ENCODE results near the gene TMEM35B. TPM values are rescaled to one million over a fixed set of nuclear protein-coding genes. Genes with fewer than 3 reads are reported as not detected.
A peak's percentile ranks its signal among the peaks of the same experiment; 100 is the strongest.

TMEM35B gene
- total RNA-seq, 1 donor from 2014 or later = 22.8 TPM

- Mint-ChIP-seq H3K4me1 (ENCODE audit: unreplicated experiment) (peaks cover 21% of the 10 kb centered on the region), H3K27me3 (ENCODE audit: unreplicated experiment) (no peaks in the 10 kb centered on the region), H3K4me3 (ENCODE audit: unreplicated experiment) (peak overlapping the region; percentile 94), H3K27ac (ENCODE audit: unreplicated experiment) (peak overlapping the region; percentile 94), H3K9me3 (ENCODE audit: unreplicated experiment) (no peaks in the 10 kb centered on the region), H3K36me3 (ENCODE audit: unreplicated experiment) (peaks cover 15% of the 10 kb centered on the region)
- TF ChIP-seq CTCF (IDR thresholded peaks at IDR 0.05) = no peak
- no peak for DNase-seq (ENCODE audit: extremely low spot score, unreplicated experiment)
Observed at GRCh38 chr1:34983700-34984355, 1.3 kb downstream of the TMEM35B start.

- DNase-seq (ENCODE audit: extremely low spot score, unreplicated experiment) = no peak
- Mint-ChIP-seq H3K4me3 (ENCODE audit: unreplicated experiment) (peak overlapping the region; percentile 26), H3K27me3 (ENCODE audit: unreplicated experiment) (no peaks in the 10 kb centered on the region)
Observed at GRCh38 chr1:34982820-34983376, 2.2 kb downstream of the TMEM35B start.

GRCh38 chr1:34980715-34981114, 4.4 kb downstream of the TMEM35B start:
- H3K9me3 Mint-ChIP-seq (ENCODE audit: unreplicated experiment) = no peaks in the 10 kb centered on the region
- H3K27me3 Mint-ChIP-seq (ENCODE audit: unreplicated experiment) = no peaks in the 10 kb centered on the region
- no peak overlapping the region for H3K27ac Mint-ChIP-seq (ENCODE audit: unreplicated experiment)
- TF ChIP-seq CTCF (IDR thresholded peaks at IDR 0.05) = no peak
- H3K4me3 Mint-ChIP-seq (ENCODE audit: unreplicated experiment) = no peak overlapping the region
- peaks cover 17% of the 10 kb centered on the region for H3K4me1 Mint-ChIP-seq (ENCODE audit: unreplicated experiment)
- DNase-seq (ENCODE audit: extremely low spot score, unreplicated experiment) = no peak
- H3K36me3 Mint-ChIP-seq (ENCODE audit: unreplicated experiment) = peaks cover 11% of the 10 kb centered on the region

More at GRCh38 chr1:34982820-34983376, 2.2 kb downstream of the TMEM35B start:
- H3K36me3 Mint-ChIP-seq (ENCODE audit: unreplicated experiment) = peaks cover 11% of the 10 kb centered on the region
- H3K4me1 Mint-ChIP-seq (ENCODE audit: unreplicated experiment) = peaks cover 21% of the 10 kb centered on the region
- TF ChIP-seq CTCF (IDR thresholded peaks at IDR 0.05) = no peak
- no peak overlapping the region for H3K27ac Mint-ChIP-seq (ENCODE audit: unreplicated experiment)
- no peaks in the 10 kb centered on the region for H3K9me3 Mint-ChIP-seq (ENCODE audit: unreplicated experiment)

GRCh38 chr1:34978921-34979320, 6.2 kb downstream of the TMEM35B start:
- Mint-ChIP-seq H3K36me3 (ENCODE audit: unreplicated experiment) (peaks cover 11% of the 10 kb centered on the region), H3K27me3 (ENCODE audit: unreplicated experiment) (no peaks in the 10 kb centered on the region), H3K9me3 (ENCODE audit: unreplicated experiment) (no peaks in the 10 kb centered on the region), H3K4me3 (ENCODE audit: unreplicated experiment) (no peak overlapping the region), H3K4me1 (ENCODE audit: unreplicated experiment) (peaks cover 10% of the 10 kb centered on the region), H3K27ac (ENCODE audit: unreplicated experiment) (no peak overlapping the region)
- no peak for TF ChIP-seq CTCF (IDR thresholded peaks at IDR 0.05)
- no peak for DNase-seq (ENCODE audit: extremely low spot score, unreplicated experiment)

- Mint-ChIP-seq H3K4me3 (ENCODE audit: unreplicated experiment) (no peak overlapping the region), H3K36me3 (ENCODE audit: unreplicated experiment) (peaks cover 8% of the 10 kb centered on the region), H3K4me1 (ENCODE audit: unreplicated experiment) (peaks cover under 1% of the 10 kb centered on the region), H3K27me3 (ENCODE audit: unreplicated experiment) (no peaks in the 10 kb centered on the region), H3K9me3 (ENCODE audit: unreplicated experiment) (no peaks in the 10 kb centered on the region), H3K27ac (ENCODE audit: unreplicated experiment) (no peak overlapping the region)
- no peak for DNase-seq (ENCODE audit: extremely low spot score, unreplicated experiment)
- TF ChIP-seq CTCF (IDR thresholded peaks at IDR 0.05) = no peak
Observed at GRCh38 chr1:34977858-34978257, 7.3 kb downstream of the TMEM35B start.
